HG03135 (cell line): ENCODE data around the gene OR4D1.

Experiments used
- ATAC-seq: cut with Tn5 transposase; IDR thresholded peaks from one replicate; pipeline ENCODE4 v1.9.1; 2021; ENCODE audit warnings: mild to moderate bottlenecking, moderate library complexity; ENCODE audit not compliant: unreplicated experiment

Gene OR4D1

DNA sequence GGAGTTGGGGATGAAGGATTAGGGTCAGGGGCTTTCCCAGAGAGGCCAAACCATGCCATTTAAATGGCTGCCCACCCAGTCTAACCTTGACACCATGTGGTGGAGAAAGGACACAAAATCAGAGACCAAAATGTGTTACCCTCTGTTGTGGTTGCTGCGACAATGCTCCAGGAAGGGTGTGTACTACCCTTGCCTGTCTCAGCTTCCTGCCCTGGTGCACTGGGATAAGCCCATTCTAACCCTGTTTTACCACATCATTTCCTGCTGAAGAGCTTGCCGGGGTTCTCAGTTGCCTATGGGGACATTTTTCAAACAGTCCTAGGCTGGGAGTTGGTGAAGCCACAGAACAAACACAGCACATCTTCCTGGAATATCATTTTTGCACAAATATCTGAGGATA is 4.9 kb downstream of the OR4D1 start:
- no peak for ATAC-seq

DNA sequence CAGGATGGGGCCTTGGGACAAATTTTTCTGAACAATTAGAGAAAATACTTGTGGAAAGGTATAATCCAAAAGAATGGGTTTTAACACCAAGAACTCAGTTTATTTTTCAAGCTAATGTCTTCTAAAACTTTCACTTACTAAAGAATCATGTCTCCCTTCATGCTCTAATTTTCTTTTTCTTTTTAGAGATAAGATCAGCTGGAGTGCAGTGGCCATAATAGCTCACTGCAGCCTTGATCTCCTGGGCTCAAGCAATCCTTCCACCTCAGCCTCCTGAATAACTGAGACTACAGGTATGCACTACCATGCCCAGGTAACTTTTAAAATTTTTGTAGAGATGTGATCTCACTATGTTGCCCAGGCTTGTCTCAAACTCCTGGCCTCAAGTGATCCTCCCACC is 5.5 kb downstream of the OR4D1 start:
- no peak for ATAC-seq

DNA sequence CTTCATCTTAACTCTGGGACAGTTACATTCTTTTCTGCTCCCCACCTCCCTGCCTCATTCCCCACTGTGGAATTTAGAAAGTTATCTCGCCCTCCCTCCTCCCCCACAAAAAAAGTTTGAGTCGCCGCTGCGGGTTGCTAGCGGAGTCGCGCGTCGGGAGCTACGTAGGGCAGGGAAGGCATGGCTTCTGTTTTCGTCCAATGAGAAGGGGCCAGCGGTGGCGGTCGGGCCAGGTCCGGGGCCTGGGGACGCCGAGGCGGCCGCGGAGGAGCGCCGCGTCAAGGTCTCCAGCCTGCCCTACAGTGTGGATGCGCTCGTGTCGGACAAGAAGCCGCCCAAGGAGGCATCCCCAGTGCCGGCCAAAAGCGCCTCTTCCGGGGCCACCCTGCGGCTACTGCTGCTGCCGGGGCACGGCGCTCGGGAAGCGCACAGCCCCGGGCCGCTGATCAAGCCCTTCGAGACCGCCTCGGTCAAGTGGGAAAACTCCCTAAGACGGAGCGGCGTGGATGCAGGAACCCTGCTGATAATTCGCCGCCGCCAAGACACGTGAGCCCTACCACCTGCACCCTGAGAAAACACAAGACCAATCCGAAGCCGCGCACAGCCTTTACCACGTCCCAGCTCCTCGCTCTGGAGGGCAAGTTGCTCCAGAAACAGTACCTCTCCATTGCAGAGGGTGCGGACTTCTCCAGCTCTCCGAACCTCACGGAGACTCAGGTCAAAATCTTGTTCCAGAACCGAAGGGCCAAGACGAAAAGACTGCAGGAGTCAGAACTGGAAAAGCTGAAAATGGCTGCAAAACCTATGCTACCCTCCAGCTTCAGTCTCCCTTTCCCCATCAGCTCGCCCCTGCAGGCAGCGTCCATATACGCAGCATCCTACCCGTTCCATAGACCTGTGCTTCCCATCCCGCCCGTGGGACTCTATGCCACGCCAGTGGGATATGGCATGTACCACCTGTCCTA is 8.9 kb downstream of the OR4D1 start:
- ATAC-seq: no peak

DNA sequence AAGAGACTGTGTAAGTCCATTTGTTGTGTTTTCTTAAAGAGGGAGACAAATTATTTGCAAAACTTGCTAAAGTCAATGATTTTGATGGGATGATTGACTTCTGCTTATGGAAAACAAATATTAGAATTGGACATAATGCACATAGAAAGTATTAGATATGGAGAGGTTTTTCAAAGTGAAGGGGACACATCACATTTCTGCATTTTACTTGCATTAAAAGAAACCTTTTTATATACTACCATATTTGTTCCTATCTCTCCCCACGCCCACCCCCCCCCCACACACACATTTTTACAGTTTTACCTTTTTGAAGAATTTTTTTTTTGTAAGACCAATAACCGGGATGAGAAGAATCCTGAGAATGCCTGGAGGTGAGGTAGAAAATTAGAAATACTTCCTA is 10.0 kb downstream of the OR4D1 start:
- ATAC-seq: no peak

GRCh38 chr17:58161566-58161965 is 13.4 kb downstream of the OR4D1 start:
- no peak for ATAC-seq

- ATAC-seq: no peak
These were observed 17.8 kb downstream of the OR4D1 start for GRCh38 chr17:58165981-58166380.

GRCh38 chr17:58166682-58167081 is 18.5 kb downstream of the OR4D1 start, which contains the start of gene OR4D2:
OR4D2 (plus strand) TSS chr17:58166982; CDS start chr17:58169656, 2,674 bp downstream.
- ATAC-seq: no peak

DNA sequence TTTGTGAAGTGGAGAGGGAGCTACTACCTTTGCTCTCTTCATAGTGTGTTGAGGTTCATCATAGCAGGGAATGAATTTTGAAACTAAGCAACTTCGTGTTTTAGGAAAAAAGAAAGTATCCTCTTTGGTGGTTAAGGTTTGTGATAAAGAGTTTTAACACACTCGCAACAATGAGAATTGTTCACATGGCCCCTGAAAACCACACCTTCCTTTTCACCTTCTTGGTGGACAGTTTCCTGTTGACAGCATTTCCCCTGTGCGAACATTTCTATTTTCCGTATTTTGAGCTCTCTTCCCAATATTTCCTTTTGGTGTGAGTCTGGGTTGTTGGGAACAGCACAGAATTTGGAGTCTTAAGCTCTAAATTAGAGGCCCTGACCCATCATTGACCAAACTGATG is 22.4 kb downstream of the OR4D1 start:
- no peak for ATAC-seq

GRCh38 chr17:58172369-58173071 is 24.3 kb downstream of the OR4D1 start:
- ATAC-seq: no peak

- no peak for ATAC-seq
These were observed 26.7 kb downstream of the OR4D1 start for GRCh38 chr17:58174871-58175270.

DNA sequence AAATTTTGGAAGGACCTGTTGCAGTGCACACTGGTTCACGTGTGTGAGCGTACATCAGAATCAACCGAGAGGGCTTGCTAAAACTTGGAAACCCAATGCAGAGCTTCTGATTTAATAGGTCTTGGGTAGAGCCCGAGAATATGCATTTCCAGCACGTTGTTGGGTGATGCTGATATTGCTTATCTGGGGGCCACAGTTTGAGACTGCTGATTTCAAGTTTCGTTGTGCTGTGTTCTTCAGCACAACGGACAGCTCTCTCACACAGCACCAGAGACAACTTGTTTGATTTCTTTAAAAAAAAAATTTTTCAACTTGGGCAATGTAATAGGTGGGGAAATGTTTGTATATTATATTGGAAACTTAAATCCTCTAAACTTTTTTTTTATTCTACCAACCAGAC is 28.0 kb downstream of the OR4D1 start:
- no peak for ATAC-seq

- no peak for ATAC-seq
These were observed 33.6 kb downstream of the OR4D1 start for GRCh38 chr17:58181796-58182195.

- no peak for ATAC-seq
These were observed 35.3 kb downstream of the OR4D1 start for GRCh38 chr17:58183514-58183913.

GRCh38 chr17:58184308-58184985 is 36.3 kb downstream of the OR4D1 start:
- ATAC-seq: no peak

- no peak for ATAC-seq
These were observed 37.0 kb downstream of the OR4D1 start for GRCh38 chr17:58184986-58185761.

- ATAC-seq: no peak
These were observed 38.4 kb downstream of the OR4D1 start for GRCh38 chr17:58186591-58186990.

- ATAC-seq: no peak
These were observed 38.9 kb downstream of the OR4D1 start for GRCh38 chr17:58187063-58187462.

DNA sequence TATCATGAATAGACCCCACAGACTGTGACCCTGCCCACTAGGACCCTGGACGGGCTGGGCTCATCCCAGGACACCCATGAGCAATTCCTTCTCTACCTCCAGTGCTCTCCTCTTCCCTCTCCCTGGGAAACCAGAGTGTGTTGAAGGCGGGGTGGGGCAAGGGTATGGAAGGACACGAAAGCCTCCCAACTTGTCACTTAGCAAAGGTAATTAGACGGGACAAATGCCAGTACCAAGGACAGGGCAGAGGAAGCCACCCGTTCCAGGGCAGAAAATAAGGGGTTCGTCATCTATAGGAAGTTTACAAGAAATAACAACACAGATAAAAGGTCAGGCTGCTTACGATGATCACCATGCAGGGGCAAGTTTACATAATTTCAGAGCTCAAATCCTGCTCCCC is 39.5 kb downstream of the OR4D1 start:
- ATAC-seq: no peak

DNA sequence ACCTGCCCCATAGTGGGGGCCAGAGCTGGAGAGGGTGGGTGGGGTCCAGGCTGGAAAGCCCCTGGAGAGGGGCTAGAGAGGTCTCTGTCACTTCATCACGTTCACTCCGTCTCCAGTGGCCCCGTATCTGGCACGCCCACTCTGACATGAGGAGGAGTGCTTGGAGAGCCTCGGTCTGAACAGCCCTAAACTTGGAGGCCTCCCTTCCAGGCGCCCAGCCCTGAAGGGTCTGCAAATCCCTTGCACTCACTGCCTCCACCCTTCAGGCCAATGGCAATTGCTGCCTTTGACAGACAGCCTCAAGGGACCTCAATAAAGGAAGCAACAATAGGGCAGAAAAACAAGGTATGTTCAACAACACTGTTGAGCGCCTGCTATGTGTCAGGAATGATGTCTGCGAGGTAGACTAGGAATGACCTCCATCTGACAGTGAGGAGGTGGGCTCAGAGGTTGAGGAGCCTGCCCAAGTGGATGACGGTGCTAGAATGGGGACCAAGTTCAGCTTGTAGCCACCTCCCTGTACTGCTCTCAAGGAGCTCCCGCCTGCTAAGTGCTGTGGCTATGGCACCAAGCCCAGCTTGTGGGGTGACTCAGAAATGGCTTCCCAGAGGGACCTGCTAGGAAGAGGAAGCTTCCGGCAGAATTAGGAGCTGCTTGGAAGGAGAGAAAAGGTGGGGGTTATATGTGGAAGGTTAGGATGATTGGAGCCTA is 41.4 kb downstream of the OR4D1 start:
- ATAC-seq: no peak
